ENCODE measurements around the gene HNRNPA2B1.

- TF ChIP-seq ZFP36 (IDR thresholded peaks at IDR 0.05; ENCODE audit: borderline replicate concordance, partially characterized antibody) (no peak), POLR2A (IDR thresholded peaks at IDR 0.05; ENCODE audit: low read length) (no peak), FOSB (CRISPR knock-in tag; IDR thresholded peaks at IDR 0.05) (no peak), CTCF (IDR thresholded peaks at IDR 0.05) (no peak)
Measured at GRCh38 chr7:26237035-26237807, 36.7 kb upstream of the HNRNPA2B1 start.

Data from A549 (cell line).